Dendritic cell treated with granulocyte-macrophage colony-stimulating factor and Interleukin-4, amounts not matched to agents 40 ng/mL and 50 ng/mL, for 4 days (primary cell): ENCODE measurements around the gene DUSP14.

Source experiments
- H3K27ac Mint-ChIP-seq: one replicate; pipeline ENCODE4 v1.8.0; 2022; ENCODE audit warnings: mild to moderate bottlenecking, mixed read lengths
- H3K27me3 Mint-ChIP-seq: one replicate; pipeline ENCODE4 v1.8.0; 2022; ENCODE audit warnings: mild to moderate bottlenecking, mixed read lengths
- H3K36me3 Mint-ChIP-seq: one replicate; pipeline ENCODE4 v1.8.0; 2022; ENCODE audit warnings: low read depth, mixed read lengths
- H3K4me1 Mint-ChIP-seq: one replicate; pipeline ENCODE4 v1.8.0; 2022; ENCODE audit warnings: low read depth, mixed read lengths
- H3K4me3 Mint-ChIP-seq: one replicate; pipeline ENCODE4 v1.8.0; 2022; ENCODE audit warnings: mild to moderate bottlenecking, moderate library complexity, mixed read lengths
- H3K9me3 Mint-ChIP-seq: one replicate; pipeline ENCODE4 v1.8.0; 2022; ENCODE audit warnings: mixed read lengths
- intact Hi-C: fragments of 100-400 bp; cut with micrococcal nuclease; formaldehyde crosslinking; loops from one replicate; pipeline ENCODE4 v1.15.0; 2022

The DUSP14 gene

DNA sequence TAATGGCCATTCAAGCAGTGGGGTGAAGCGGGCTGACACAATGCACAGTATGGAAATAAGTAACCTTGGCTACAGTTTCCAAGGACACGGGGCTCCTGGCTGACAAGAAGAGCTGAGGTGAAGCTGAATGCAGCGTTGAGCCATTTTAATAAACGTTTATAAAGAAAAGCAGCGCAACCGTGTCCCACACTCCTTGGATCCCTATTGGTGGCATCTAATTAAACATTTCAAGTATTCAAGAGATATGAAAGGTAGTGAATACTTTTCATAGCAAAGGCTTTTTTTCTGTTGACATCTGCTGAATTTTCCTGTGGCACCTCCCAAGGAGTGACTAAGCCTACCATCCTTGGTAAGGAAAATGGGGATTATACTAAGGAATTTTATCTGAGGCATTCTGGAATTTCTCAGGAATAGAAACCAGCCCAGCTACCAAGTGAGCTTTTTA lies 26.5 kb downstream of the DUSP14 start:
- peaks cover 75% of the 10 kb centered on the region for H3K36me3 Mint-ChIP-seq
- H3K9me3 Mint-ChIP-seq: no peaks in the 10 kb centered on the region
- intact Hi-C loops: no loop called here

DNA sequence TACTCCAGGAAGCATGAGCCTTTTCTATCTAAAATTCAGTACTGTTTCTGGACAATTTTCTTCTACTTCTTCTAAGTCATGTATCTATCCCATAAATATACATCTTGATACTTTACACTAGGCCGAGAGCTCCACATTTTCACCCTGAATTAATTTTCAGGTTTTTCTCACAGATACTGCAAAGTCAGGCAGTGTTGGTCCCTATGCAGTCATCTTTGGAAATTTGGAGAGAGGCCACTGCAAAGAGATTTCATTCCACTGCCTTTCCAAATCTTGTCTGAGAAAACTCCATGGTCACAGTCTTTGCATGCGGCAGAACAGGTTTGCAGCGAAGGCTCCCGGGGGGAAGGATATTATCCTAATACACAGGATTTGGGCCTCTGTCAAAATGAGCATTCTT lies 28.2 kb downstream of the DUSP14 start:
- H3K36me3 Mint-ChIP-seq: peaks cover 84% of the 10 kb centered on the region
- H3K4me3 Mint-ChIP-seq: no peak overlapping the region
- intact Hi-C loops: no loop called here
- H3K27me3 Mint-ChIP-seq: no peaks in the 10 kb centered on the region
- no peak overlapping the region for H3K27ac Mint-ChIP-seq
- no peaks in the 10 kb centered on the region for H3K4me1 Mint-ChIP-seq
- H3K9me3 Mint-ChIP-seq: no peaks in the 10 kb centered on the region

More for the DNA sequence above, 26.5 kb downstream of the DUSP14 start:
- no peaks in the 10 kb centered on the region for H3K4me1 Mint-ChIP-seq
- H3K4me3 Mint-ChIP-seq: no peak overlapping the region
- H3K27ac Mint-ChIP-seq: no peak overlapping the region
- H3K27me3 Mint-ChIP-seq: no peaks in the 10 kb centered on the region

DNA sequence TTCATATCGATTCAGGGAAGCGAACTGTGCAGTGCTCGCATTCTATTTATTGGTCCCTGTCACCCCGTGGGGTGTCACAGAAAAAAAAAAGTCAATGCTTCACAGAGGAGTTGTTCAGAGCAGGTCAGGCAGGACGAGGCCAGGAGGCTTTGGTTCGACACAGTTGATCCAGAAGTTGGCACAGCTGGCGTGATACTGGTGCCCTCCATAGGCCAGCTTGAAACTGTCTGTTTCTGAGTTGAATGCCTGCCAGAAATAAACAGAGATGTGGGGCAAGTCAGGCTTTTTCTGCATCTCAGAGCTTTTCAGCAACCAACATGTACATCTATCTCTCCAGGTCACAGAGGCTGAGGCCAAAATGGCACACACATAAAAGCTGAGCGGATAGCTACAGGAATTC lies 29.1 kb downstream of the DUSP14 start:
- Mint-ChIP-seq H3K36me3 (peaks cover 87% of the 10 kb centered on the region), H3K27me3 (no peaks in the 10 kb centered on the region), H3K27ac (no peak overlapping the region), H3K9me3 (no peaks in the 10 kb centered on the region), H3K4me1 (no peaks in the 10 kb centered on the region), H3K4me3 (no peak overlapping the region)
- intact Hi-C loops: no loop called here

DNA sequence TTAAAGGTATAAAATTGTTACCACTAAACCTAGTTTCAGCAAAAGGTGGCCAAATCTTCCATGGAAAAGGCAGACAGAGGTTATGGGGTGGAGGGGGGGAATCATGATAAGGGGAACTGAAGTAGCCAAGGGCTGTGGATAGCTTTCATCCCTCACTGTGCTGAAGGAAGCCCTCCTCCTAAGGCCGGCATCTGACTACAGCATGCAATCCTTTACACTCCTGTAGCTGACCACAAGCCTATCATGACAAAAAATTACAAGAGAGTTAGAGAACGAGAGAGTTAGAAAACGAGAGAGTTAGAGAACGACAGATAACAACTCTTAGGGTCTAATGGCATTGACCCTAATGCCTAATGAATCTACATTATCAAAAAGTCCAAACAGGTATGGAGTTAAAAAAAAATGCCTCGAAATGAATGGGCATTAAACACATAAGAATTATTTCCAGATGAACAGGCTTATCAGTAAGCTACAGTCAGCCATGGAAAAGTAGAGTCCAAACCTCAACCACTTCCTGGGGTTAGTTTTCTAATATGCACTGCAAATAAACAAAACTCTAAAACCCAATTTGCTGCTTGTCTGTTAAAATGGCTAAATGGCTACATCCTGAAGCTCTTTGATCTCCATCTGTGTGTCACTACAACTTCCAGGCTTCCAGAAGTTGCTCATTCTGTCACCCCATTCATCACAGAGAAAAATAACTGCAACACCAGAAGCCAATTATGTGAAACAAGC lies 29.7 kb downstream of the DUSP14 start:
- no peak overlapping the region for H3K4me3 Mint-ChIP-seq

DNA sequence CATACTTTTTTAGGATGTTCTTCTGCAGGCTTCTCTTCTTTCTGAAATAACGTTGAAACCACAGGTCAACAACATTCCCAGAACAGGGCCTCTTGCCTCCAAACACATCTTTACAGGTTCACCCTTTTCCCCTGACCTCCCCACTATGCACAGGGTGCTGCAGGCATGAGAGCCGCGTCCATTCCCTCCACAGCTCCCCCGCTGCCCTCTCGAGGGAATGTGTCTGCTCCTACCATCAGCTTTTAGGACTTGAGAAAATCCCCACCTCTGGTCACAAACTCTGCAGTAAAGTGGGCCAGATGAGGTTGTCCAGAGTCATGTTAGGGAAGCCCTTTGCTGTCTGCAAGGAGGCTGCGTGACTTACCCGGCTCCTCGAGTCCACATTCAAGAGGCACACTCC lies 30.5 kb downstream of the DUSP14 start:
- Mint-ChIP-seq H3K4me1 (no peaks in the 10 kb centered on the region), H3K27me3 (no peaks in the 10 kb centered on the region)

More for the DNA sequence above, 29.7 kb downstream of the DUSP14 start:
- Mint-ChIP-seq H3K36me3 (peaks cover 91% of the 10 kb centered on the region), H3K27me3 (no peaks in the 10 kb centered on the region), H3K4me1 (no peaks in the 10 kb centered on the region), H3K9me3 (no peaks in the 10 kb centered on the region), H3K27ac (no peak overlapping the region)
- intact Hi-C loops: no loop called here

DNA sequence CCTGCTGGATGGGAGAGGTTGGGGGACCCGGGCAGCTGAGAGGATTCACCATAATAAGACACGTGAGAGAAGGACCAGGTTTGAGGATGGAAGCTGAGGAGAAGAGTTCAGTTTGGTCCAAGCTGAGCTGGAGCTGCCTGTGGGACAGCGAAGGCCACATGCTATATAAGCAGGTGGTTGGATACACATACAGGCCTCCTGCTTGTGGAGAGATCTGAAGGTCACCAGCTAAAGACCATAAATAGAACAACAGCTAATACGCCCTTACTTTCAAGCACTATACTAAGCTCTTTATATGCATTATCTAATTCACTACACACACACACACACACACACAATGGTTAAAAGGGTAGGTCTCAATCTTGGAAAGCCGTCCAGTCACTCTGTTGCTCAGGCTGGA lies 32.1 kb downstream of the DUSP14 start:
- Mint-ChIP-seq H3K9me3 (no peaks in the 10 kb centered on the region), H3K27ac (no peak overlapping the region), H3K4me1 (no peaks in the 10 kb centered on the region), H3K27me3 (no peaks in the 10 kb centered on the region), H3K4me3 (no peak overlapping the region), H3K36me3 (peaks cover 95% of the 10 kb centered on the region)
- intact Hi-C loops: no loop called here

More for the DNA sequence above, 30.5 kb downstream of the DUSP14 start:
- no peak overlapping the region for H3K4me3 Mint-ChIP-seq
- H3K9me3 Mint-ChIP-seq: no peaks in the 10 kb centered on the region
- H3K27ac Mint-ChIP-seq: no peak overlapping the region
- H3K36me3 Mint-ChIP-seq: peaks cover 95% of the 10 kb centered on the region
- intact Hi-C loops: no loop called here

DNA sequence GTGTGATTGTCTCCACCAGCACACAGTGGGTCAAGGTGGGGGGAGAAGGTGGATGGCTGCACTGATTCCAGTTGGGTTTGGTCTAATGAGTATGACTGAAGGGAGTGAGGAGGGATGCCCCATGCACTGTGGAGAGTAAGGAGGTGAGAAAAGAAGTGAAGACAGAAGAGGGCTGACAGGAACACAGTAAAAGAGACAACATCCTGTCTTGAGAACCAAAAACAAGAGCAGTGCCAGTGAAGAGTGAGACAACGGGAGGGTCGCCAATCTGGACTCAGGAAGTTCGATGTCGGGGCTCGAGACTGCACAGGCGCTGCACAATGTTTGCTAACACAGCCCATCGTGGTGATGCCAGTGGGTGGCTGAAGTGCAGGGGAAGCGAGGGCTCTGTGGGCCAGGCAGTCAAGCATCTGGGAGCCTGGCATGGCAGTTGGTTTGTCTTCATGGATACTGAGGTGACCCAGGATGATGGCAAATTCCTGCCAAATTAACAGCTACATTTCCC lies 34.1 kb downstream of the DUSP14 start:
- Mint-ChIP-seq H3K27ac (no peak overlapping the region), H3K36me3 (peaks cover 95% of the 10 kb centered on the region), H3K4me3 (no peak overlapping the region), H3K4me1 (no peaks in the 10 kb centered on the region), H3K9me3 (no peaks in the 10 kb centered on the region), H3K27me3 (no peaks in the 10 kb centered on the region)
- intact Hi-C loops: no loop called here

DNA sequence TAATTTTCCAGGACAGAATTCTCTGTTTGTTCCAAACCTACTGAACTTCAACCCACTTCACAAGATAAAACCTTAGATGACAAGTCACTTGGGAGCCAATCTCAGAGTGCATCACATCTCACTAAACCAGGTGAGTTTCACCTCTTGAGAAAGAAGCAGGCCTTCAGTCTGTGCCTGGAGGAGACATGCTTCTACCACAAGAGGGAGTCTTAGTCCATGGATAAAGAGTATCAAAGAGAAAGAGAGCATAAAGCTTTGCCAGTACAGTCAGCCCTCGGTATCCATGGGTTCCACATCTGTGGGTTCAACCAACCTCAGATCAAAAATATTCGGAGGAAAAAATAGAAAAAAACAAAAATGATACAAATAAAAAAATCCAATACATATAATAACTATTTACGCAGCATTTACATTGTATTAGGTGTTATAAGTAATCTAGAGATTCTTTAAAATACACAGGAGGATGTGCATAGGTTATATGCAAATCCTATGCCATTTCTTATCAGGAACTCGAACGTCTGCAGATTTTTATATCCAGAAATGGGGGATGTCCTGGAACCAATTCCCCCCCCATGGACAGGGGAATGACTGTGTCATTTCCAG lies 37.7 kb downstream of the DUSP14 start:
- H3K27ac Mint-ChIP-seq: no peak overlapping the region
- intact Hi-C loops: no loop called here
- H3K4me3 Mint-ChIP-seq: no peak overlapping the region
- H3K27me3 Mint-ChIP-seq: no peaks in the 10 kb centered on the region
- no peaks in the 10 kb centered on the region for H3K4me1 Mint-ChIP-seq
- no peaks in the 10 kb centered on the region for H3K9me3 Mint-ChIP-seq
- H3K36me3 Mint-ChIP-seq: peaks cover 95% of the 10 kb centered on the region

DNA sequence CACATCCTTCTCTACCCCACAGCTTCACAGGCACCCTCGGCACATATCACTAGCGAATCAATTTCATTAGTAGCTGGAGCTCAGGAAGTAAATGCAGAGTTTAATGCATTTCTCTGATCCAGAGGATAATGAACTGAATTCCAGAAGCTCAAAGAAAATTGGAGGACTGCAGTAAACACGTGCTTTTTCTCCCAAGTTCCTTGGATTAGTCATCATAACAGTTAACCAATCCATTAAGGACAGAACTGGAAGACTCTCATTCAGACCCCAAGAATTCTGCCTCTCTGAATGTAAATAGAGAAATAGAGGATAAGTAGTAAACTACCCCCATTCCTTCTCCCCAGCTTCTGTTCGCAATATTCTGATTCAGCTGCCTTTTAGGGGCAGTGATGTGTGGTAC lies 40.7 kb downstream of the DUSP14 start:
- Mint-ChIP-seq H3K36me3 (peaks cover 97% of the 10 kb centered on the region), H3K27ac (no peak overlapping the region)
- intact Hi-C loops: no loop called here

DNA sequence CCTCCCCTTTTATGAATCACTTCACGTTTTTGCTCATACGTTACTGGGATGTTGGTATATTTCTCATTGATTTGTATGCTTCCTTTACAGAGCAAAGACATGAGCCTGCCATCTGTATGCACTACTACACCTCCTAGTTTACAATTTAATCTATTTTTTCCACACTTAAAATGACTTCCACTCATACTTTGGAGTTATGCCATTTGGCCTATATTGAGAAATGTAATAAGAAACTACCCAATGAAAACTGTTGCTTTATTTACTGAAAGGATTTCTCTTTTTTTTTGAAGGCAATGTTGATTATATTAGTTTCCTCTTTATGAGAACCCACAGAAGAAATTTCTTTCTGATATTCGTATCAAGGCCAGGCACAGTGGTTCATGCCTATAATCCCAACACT lies 43.1 kb downstream of the DUSP14 start:
- Mint-ChIP-seq H3K27ac (no peak overlapping the region), H3K4me3 (no peak overlapping the region), H3K27me3 (no peaks in the 10 kb centered on the region), H3K4me1 (no peaks in the 10 kb centered on the region), H3K36me3 (peaks cover 97% of the 10 kb centered on the region), H3K9me3 (no peaks in the 10 kb centered on the region)
- intact Hi-C loops: no loop called here

More for the DNA sequence above, 40.7 kb downstream of the DUSP14 start:
- Mint-ChIP-seq H3K9me3 (no peaks in the 10 kb centered on the region), H3K27me3 (no peaks in the 10 kb centered on the region), H3K4me3 (no peak overlapping the region), H3K4me1 (no peaks in the 10 kb centered on the region)

DNA sequence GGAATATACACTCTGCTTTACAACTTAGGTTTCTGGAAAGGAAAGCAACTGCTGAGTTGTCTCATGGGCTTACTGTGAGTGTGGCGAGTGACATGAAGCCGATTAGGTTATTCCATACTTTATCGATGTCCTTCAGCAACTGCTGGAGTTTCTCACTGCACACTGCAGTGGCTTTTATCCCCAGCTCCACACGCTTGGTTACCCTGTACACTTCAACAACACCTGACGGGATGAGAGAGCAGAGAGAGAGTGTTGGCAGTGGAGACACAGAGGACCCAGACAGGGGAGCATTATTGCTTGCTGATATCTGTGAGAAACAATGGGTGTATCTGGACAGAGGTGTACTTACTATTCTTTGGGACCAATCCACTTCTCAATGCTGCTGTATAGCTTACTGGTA lies 46.2 kb downstream of the DUSP14 start:
- intact Hi-C loops: no loop called here
- Mint-ChIP-seq H3K27ac (no peak overlapping the region), H3K4me3 (no peak overlapping the region), H3K36me3 (peaks cover 97% of the 10 kb centered on the region), H3K27me3 (no peaks in the 10 kb centered on the region), H3K9me3 (no peaks in the 10 kb centered on the region), H3K4me1 (no peaks in the 10 kb centered on the region)

DNA sequence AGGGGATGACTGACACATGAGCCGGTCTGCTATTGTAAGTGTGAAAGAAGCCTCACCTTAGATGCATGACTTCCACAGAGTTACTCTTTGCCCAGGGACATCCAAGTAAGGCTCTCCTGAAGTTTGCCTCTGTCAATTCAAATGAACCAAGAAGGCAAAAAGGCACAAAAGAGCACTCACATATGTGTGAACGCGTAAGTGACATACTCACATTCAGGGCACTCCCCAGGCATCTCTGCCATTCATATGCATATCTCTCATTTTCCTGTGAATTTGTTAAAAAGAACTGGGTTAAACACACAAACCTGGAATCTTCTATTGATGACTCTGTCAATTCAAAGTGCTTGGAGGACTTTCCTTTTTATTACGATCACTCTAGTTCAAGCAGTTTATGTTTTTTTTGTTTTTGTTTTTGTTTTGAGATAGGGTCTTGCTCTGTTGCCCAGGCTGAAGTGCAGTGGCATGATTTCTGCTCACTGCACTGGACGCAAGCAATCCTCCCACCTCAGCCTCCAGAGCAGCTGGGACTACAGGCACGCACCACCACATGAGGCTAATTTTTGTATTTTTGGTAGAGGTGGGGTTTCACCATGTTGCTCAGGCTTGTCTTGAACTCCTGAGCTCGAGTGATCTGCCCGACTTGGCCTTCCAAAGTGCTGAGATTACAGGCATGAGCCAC lies 49.4 kb downstream of the DUSP14 start:
- Mint-ChIP-seq H3K27ac (no peak overlapping the region), H3K36me3 (peaks cover 97% of the 10 kb centered on the region), H3K27me3 (no peaks in the 10 kb centered on the region), H3K4me1 (no peaks in the 10 kb centered on the region), H3K9me3 (no peaks in the 10 kb centered on the region), H3K4me3 (no peak overlapping the region)
- intact Hi-C loops: no loop called here

DNA sequence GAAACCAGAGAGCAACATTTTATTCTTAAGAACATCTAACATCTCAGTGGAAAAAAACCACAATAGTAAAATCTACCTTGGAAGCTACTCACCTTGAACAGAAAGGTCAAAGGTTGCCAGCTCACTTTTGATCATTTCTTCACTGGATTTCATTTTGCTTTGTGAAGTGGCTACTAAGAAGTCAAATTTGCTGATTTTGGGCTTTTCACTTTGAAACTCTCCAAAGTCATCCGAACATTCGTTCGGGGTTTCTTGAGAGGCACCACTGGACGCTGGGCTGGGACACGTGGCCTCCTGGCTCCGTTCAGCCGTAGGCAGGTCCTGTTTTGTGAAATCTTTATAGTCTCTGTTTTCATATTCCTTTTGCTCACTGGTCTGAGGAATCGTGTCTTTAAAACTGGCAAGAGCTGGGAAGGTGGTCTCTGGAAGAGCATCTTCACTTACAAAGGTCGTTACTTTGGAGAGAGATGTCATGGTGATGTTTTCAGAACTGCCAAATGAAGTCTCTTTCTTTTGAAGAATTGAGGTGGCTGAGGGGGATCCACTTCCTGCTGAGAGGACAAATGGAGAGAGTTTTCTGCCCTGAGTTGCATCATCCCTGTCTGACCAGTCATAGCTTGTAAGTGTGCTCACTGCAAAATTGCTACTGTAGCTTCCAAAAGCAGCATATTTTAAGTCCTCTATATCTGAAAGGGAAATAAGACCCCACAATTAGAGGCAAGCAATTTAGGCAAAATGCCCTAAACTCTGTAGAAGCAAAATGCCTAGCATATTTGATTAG lies 52.4 kb downstream of the DUSP14 start:
- Mint-ChIP-seq H3K4me3 (no peak overlapping the region), H3K9me3 (no peaks in the 10 kb centered on the region), H3K27ac (no peak overlapping the region), H3K4me1 (no peaks in the 10 kb centered on the region), H3K36me3 (peaks cover 81% of the 10 kb centered on the region), H3K27me3 (no peaks in the 10 kb centered on the region)
- intact Hi-C loops: loop anchor here (5.0 kb wide), 1 partner anchor 50 kb away; no protein-coding TSS in a partner anchor
